Keratinocyte (primary cell): ENCODE results near the gene OR2T3. TPM values are rescaled to one million over a fixed set of nuclear protein-coding genes. Genes with fewer than 3 reads are reported as not detected.
"Not testable (repeated sequence)": the region's sequence is repeated elsewhere in the genome, so short reads cannot be mapped to it uniquely, and the experiment has no call there.

Experiments
- DNase-seq: peaks from one replicate; pipeline ENCODE4 v3.0.0-alpha.2; 2011; ENCODE audit warnings: low read depth, missing footprints, low spot score
- FAIRE-seq: peaks from 2 replicates; lab custom pipeline; 2011; peaks lifted over from hg19 to GRCh38; lab: Jason Lieb, UNC
- H2AFZ ChIP-seq: 2 replicates; pipeline ENCODE4 v1.6.0; 2012; ENCODE audit warnings: low read length, control low read depth, inconsistent platforms; ENCODE audit not compliant: control insufficient read depth
- H3K27ac ChIP-seq: 2 replicates; pipeline ENCODE4 v1.5.1; 2011; ENCODE audit warnings: low read length; ENCODE audit not compliant: control insufficient read depth, insufficient read depth
- H3K27me3 ChIP-seq: 3 replicates; pipeline ENCODE4 v1.6.0; 2011; ENCODE audit warnings: low read length; ENCODE audit not compliant: control insufficient read depth, insufficient read depth; ENCODE audit errors: extremely low read depth
- H3K36me3 ChIP-seq, 2 experiments: 2 replicates in 1 of 2; 3 replicates in 1 of 2; pipeline ENCODE4 v1.5.1; 2011; ENCODE audit warnings: low read length in 2 of 2, mild to moderate bottlenecking in 1 of 2; ENCODE audit not compliant: control insufficient read depth in 2 of 2, insufficient read depth in 2 of 2; ENCODE audit errors: extremely low read depth in 1 of 2
- H3K4me1 ChIP-seq: 3 replicates; pipeline ENCODE4 v1.5.1; 2011; ENCODE audit warnings: low read length; ENCODE audit not compliant: control insufficient read depth, insufficient read depth; ENCODE audit errors: extremely low read depth
- H3K4me2 ChIP-seq: 3 replicates; pipeline ENCODE4 v1.6.0; 2011; ENCODE audit warnings: low read depth, low read length; ENCODE audit not compliant: control insufficient read depth, insufficient read depth; ENCODE audit errors: extremely low read depth
- H3K4me3 ChIP-seq, 3 experiments: fragments of 200-600 bp in 1 of 3; sonication (generic) in 1 of 3; 2 replicates in 2 of 3; 3 replicates in 1 of 3; pipeline ENCODE4 v1.5.1; 2011 to 2016; ENCODE audit warnings: low read length in 3 of 3, mild to moderate bottlenecking in 3 of 3, control low read depth in 2 of 3, inconsistent platforms in 1 of 3, low read depth in 1 of 3, mixed read lengths in 1 of 3, mixed run types in 1 of 3, moderate library complexity in 1 of 3; ENCODE audit not compliant: control insufficient read depth in 2 of 3, insufficient read depth in 2 of 3; ENCODE audit errors: extremely low read depth in 1 of 3
- H3K79me2 ChIP-seq: 2 replicates; pipeline ENCODE4 v1.6.0; 2012; ENCODE audit warnings: low read length; ENCODE audit not compliant: control insufficient read depth, insufficient read depth
- H3K9ac ChIP-seq: 3 replicates; pipeline ENCODE4 v1.6.0; 2011; ENCODE audit warnings: low read length; ENCODE audit not compliant: control insufficient read depth, insufficient read depth; ENCODE audit errors: extremely low read depth
- H3K9me1 ChIP-seq: 3 replicates; pipeline ENCODE4 v1.6.0; 2011; ENCODE audit warnings: low read length; ENCODE audit not compliant: control insufficient read depth, insufficient read depth; ENCODE audit errors: extremely low read depth
- H3K9me3 ChIP-seq: 2 replicates; pipeline ENCODE4 v1.5.1; 2012; ENCODE audit warnings: low read depth, low read length; ENCODE audit not compliant: control insufficient read depth
- H4K20me1 ChIP-seq: 3 replicates; pipeline ENCODE4 v1.6.0; 2011; ENCODE audit warnings: low read length; ENCODE audit not compliant: control insufficient read depth, insufficient read depth; ENCODE audit errors: extremely low read depth
- dilution Hi-C: fragments of 300-500 bp; cut with MboI; formaldehyde crosslinking; loops from one replicate; pipeline ENCODE4 v1.7.0; 2020; ENCODE audit warnings: low sequenced_read_pairs; ENCODE audit not compliant: extremely low pct_ligation_motif_present
- polyA plus RNA-seq, 5 experiments: library from polyadenylated mRNA; depleted of rRNA in 3 of 5; stranded (reverse) in 3 of 5; stranded (forward) in 1 of 5; unstranded in 1 of 5; fragments of >200 nt; gene quantifications; 1 replicate in 1 of 5; 2 replicates in 3 of 5; 3 replicates in 1 of 5; pipeline versions ENCODE4 v1.2.1 to v1.2.3, GENCODE V29; 2011 to 2012; ENCODE audit warnings: missing spikeins in 2 of 5, low read depth in 1 of 5, low replicate concordance in 1 of 5

Gene OR2T3
- polyA plus RNA-seq, 1 donor (not counting 4 experiments of a cell fraction or from before 2014, with no cell fraction given) = not detected

DNA sequence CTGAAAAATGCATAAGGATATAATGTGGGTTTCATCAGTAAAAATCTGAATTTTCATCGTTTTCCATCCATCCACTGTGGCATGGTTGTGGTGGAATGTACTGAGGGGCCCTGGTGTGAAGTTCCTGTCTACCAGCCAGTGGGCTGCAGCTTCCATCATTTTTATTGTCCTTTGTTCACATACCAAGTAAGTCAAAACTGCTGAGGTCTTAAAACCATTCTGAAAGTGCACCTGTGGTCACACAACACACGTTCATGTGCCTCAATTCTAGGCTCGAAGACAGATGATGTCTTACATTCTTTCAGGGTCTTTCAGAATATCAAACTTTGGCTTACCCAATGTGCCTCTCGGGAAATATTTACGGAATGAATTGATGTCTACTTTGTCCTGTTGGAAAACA, 33.9 kb upstream of the OR2T3 start:
- H3K36me3 ChIP-seq, H3K9me1 ChIP-seq, H4K20me1 ChIP-seq, H3K9me3 ChIP-seq, H3K27ac ChIP-seq, H3K4me2 ChIP-seq, dilution Hi-C loops, DNase-seq, H3K79me2 ChIP-seq, H2AFZ ChIP-seq, H3K27me3 ChIP-seq, H3K9ac ChIP-seq, H3K4me1 ChIP-seq, FAIRE-seq, H3K4me3 ChIP-seq: not testable (repeated sequence)

GRCh38 chr1:248442500-248443277, 30.5 kb upstream of the OR2T3 start:
- DNase-seq, H4K20me1 ChIP-seq, H3K36me3 ChIP-seq, H3K4me1 ChIP-seq, H3K79me2 ChIP-seq, H3K27ac ChIP-seq, H2AFZ ChIP-seq, H3K4me2 ChIP-seq, H3K9me1 ChIP-seq, H3K27me3 ChIP-seq, FAIRE-seq, H3K9ac ChIP-seq, H3K4me3 ChIP-seq, H3K9me3 ChIP-seq, dilution Hi-C loops: not testable (repeated sequence)

GRCh38 chr1:248444603-248445002, 28.5 kb upstream of the OR2T3 start:
- FAIRE-seq, dilution Hi-C loops: not testable (repeated sequence)

DNA sequence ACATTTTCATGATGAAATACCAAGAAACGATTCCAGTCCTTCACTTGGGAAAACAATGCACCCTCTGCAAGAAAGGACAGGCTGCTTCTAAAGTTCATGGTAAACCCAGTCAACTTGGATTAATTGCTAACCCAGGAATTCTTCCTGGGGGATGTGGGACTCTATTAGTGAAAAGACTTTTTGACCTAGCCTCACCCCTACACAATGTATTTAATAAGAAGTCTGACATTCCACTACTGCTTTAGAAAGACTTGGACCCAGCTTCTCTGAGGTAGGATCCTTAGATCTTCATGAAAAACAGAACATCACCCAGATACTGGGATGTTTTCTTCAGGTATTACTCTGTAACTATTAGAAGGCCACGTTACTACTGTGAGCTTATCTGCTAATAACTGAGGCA, 27.8 kb upstream of the OR2T3 start, which contains the start of gene OR2T2:
Gene OR2T2 (plus strand): TSS at position 239 of the 400 bp plus-strand sequence. CDS start 7,161 bp downstream, outside the sequence.
- H3K79me2 ChIP-seq, H3K27ac ChIP-seq, dilution Hi-C loops, H4K20me1 ChIP-seq, DNase-seq, H3K4me1 ChIP-seq, H3K9me3 ChIP-seq, FAIRE-seq, H3K4me2 ChIP-seq, H2AFZ ChIP-seq, H3K4me3 ChIP-seq, H3K9me1 ChIP-seq, H3K36me3 ChIP-seq, H3K27me3 ChIP-seq, H3K9ac ChIP-seq: not testable (repeated sequence)

More at GRCh38 chr1:248444603-248445002, 28.5 kb upstream of the OR2T3 start:
- H3K4me2 ChIP-seq, H3K9ac ChIP-seq, H3K9me3 ChIP-seq, H3K4me1 ChIP-seq, H3K36me3 ChIP-seq, H3K27me3 ChIP-seq, H2AFZ ChIP-seq, H3K27ac ChIP-seq, H3K79me2 ChIP-seq, H4K20me1 ChIP-seq, DNase-seq, H3K9me1 ChIP-seq, H3K4me3 ChIP-seq: not testable (repeated sequence)

DNA sequence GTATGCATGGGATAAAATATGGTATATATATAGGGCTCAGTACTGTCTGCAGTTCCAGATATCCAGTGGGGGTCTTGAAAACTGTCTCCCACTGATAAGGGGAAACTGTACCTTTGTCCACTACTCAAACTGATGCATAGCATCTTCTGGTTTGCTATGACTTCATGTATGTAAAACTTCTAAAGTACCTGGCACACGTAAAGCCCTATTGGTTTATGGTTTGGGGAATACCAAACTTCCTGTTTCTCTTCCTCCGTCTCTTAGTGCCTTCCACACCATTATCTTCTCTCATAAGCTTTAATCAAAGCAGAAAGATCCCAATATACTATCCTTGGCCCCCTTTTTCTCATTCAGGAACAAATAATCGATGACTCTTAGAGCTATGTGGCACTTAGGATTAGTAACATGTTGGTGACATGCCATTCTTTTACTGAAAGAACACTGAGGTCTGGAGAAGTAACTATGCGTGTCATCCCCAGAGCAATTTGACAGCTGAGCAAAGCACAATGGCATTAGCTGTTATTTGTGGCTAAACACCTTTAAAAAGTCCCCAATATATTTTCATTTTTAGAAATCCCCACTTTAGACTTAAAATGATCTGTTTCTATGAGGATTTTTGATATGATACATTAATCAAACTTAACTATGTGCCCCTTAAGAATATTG, 24.6 kb upstream of the OR2T3 start:
- H2AFZ ChIP-seq, H3K36me3 ChIP-seq, H3K4me1 ChIP-seq, H3K9ac ChIP-seq, H3K9me1 ChIP-seq, H3K4me3 ChIP-seq, H4K20me1 ChIP-seq, DNase-seq, FAIRE-seq, H3K27me3 ChIP-seq, H3K4me2 ChIP-seq, dilution Hi-C loops, H3K27ac ChIP-seq, H3K9me3 ChIP-seq, H3K79me2 ChIP-seq: not testable (repeated sequence)
